ENCODE measurements around the gene GIPC2. TPM values are rescaled to one million over a fixed set of nuclear protein-coding genes. Genes with fewer than 3 reads are reported as not detected.
"Not testable (repeated sequence)": the region's sequence is repeated elsewhere in the genome, so short reads cannot be mapped to it uniquely, and the experiment has no call there.

Gene GIPC2
- total RNA-seq, 2 donors from 2014 or later = not detected

DNA sequence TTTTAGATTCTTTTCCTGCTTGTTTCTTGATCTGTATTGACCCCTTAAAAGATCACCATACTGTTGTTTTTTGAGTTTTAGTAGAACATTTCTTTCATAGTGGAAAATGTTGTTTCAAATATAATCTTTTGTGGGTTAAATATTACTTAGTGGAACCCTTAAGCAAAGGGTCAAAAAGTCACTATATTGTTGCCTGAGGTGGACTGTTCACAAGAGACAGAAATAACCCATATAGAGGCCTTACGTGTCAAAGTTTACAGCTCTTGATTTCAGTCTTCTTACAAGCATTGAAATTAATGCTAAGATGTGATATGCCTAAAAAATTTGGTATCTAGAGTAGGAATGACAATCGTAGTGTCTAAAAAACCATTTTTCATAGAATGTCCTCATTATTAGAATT lies 34.7 kb upstream of the GIPC2 start:
- no peaks in the 10 kb centered on the region for H3K27me3 Mint-ChIP-seq
- H3K9me3 Mint-ChIP-seq = no peaks in the 10 kb centered on the region
- H3K4me1 Mint-ChIP-seq (ENCODE audit: low read depth in 2 of 2) = peaks cover 6 to 7% of the 10 kb centered on the region in 2 donors
- no peak overlapping the region for H3K4me3 Mint-ChIP-seq
- ATAC-seq = no peak
- H3K36me3 Mint-ChIP-seq = peaks cover 11% of the 10 kb centered on the region
- H3K27ac Mint-ChIP-seq = no peak overlapping the region
- DNase-seq (ENCODE audit: low spot score) = no peak

DNA sequence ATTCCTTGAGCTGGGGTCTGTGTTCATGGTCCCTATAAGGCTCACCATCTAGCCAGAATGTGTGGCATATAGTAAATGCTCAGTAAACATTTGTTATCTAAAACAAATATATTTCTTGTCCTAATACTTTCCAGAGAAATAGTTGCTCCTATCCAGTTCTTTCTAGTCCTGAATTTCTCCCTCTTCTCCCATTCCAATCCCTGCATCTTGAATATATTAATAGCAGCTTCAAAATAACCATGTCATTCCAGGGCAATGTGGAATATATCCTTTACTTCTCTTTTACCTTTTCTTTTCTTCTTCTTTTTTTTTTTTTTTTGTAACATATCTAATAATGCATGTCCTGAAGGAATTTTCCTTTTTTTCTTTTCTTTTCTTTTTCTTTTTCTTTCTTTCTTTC lies 30.6 kb upstream of the GIPC2 start:
- H3K36me3 Mint-ChIP-seq = peaks cover 11% of the 10 kb centered on the region
- H3K4me3 Mint-ChIP-seq = no peak overlapping the region
- no peak for ATAC-seq
- DNase-seq (ENCODE audit: low spot score) = no peak
- no peaks in the 10 kb centered on the region for H3K4me1 Mint-ChIP-seq (ENCODE audit: low read depth in 2 of 2)
- no peak overlapping the region for H3K27ac Mint-ChIP-seq
- no peaks in the 10 kb centered on the region for H3K9me3 Mint-ChIP-seq
- no peaks in the 10 kb centered on the region for H3K27me3 Mint-ChIP-seq

DNA sequence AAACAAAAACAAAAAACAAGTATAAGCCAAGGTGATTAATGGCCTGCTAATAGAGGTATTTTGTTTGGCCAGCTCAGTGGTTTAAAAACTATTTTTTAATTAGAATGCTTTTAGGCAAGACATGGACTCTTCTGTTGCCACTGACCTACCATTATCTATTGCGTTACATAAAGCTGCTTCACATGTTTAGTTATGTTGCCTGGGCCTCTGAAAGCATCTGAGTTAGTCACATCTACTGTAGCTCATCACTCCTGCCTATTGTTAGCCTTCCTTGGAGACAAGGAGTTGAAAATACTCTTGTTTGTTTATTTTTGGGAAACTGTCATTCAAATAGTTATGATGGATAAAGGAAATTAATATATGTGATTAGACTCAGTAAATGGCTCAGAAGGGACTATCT lies 26.7 kb upstream of the GIPC2 start:
- Mint-ChIP-seq H3K36me3 (peaks cover 5% of the 10 kb centered on the region), H3K27ac (no peak overlapping the region), H3K27me3 (no peaks in the 10 kb centered on the region), H3K4me3 (no peak overlapping the region), H3K4me1 (ENCODE audit: low read depth in 2 of 2) (no peaks in the 10 kb centered on the region), H3K9me3 (no peaks in the 10 kb centered on the region)
- ATAC-seq = no peak
- no peak for DNase-seq (ENCODE audit: low spot score)

GRCh38 chr1:78021134-78021533 lies 24.6 kb upstream of the GIPC2 start:
- not testable (repeated sequence) for H3K4me1 Mint-ChIP-seq (ENCODE audit: low read depth in 2 of 2); H3K27ac Mint-ChIP-seq; H3K36me3 Mint-ChIP-seq; DNase-seq (ENCODE audit: low spot score); H3K4me3 Mint-ChIP-seq; ATAC-seq; H3K27me3 Mint-ChIP-seq; H3K9me3 Mint-ChIP-seq

- peaks cover 14 to 16% of the 10 kb centered on the region in 2 donors for H3K27me3 Mint-ChIP-seq
- no peaks in the 10 kb centered on the region for H3K9me3 Mint-ChIP-seq
- H3K4me1 Mint-ChIP-seq (ENCODE audit: low read depth in 2 of 2) = no peaks in the 10 kb centered on the region
- H3K4me3 Mint-ChIP-seq = no peak overlapping the region
- H3K36me3 Mint-ChIP-seq = no peaks in the 10 kb centered on the region
- no peak overlapping the region for H3K27ac Mint-ChIP-seq
- DNase-seq (ENCODE audit: low spot score) (no peak), ATAC-seq (no peak)
Measured at GRCh38 chr1:78029793-78030192, 16.0 kb upstream of the GIPC2 start.

- Mint-ChIP-seq H3K9me3 (no peaks in the 10 kb centered on the region), H3K4me1 (ENCODE audit: low read depth in 2 of 2) (no peaks in the 10 kb centered on the region), H3K27me3 (peaks cover 14 to 24% of the 10 kb centered on the region in 2 donors), H3K27ac (no peak overlapping the region), H3K4me3 (no peak overlapping the region), H3K36me3 (no peaks in the 10 kb centered on the region)
- DNase-seq (ENCODE audit: low spot score) (no peak), ATAC-seq (no peak)
Measured at GRCh38 chr1:78032996-78033796, 12.6 kb upstream of the GIPC2 start.

GRCh38 chr1:78033797-78034172 lies 12.0 kb upstream of the GIPC2 start:
- ATAC-seq (no peak), DNase-seq (ENCODE audit: low spot score) (no peak)
- Mint-ChIP-seq H3K27ac (no peak overlapping the region), H3K4me3 (no peak overlapping the region), H3K4me1 (ENCODE audit: low read depth in 2 of 2) (no peaks in the 10 kb centered on the region), H3K27me3 (peaks cover 14 to 24% of the 10 kb centered on the region in 2 donors), H3K36me3 (no peaks in the 10 kb centered on the region), H3K9me3 (no peaks in the 10 kb centered on the region)

- Mint-ChIP-seq H3K27me3 (peaks cover 14 to 24% of the 10 kb centered on the region in 2 donors), H3K27ac (no peak overlapping the region), H3K9me3 (no peaks in the 10 kb centered on the region), H3K36me3 (no peaks in the 10 kb centered on the region), H3K4me1 (ENCODE audit: low read depth in 2 of 2) (no peaks in the 10 kb centered on the region), H3K4me3 (no peak overlapping the region)
- no peak for ATAC-seq
- no peak for DNase-seq (ENCODE audit: low spot score)
Measured at GRCh38 chr1:78035121-78035520, 10.6 kb upstream of the GIPC2 start.

GRCh38 chr1:78036450-78036849 lies 9.3 kb upstream of the GIPC2 start:
- Mint-ChIP-seq H3K27me3 (peaks cover 16 to 24% of the 10 kb centered on the region in 2 donors), H3K27ac (no peak overlapping the region), H3K4me3 (no peak overlapping the region), H3K4me1 (ENCODE audit: low read depth in 2 of 2) (peaks cover 6 to 9% of the 10 kb centered on the region in 2 donors), H3K9me3 (no peaks in the 10 kb centered on the region), H3K36me3 (no peaks in the 10 kb centered on the region)
- ATAC-seq (no peak), DNase-seq (ENCODE audit: low spot score) (no peak)

DNA sequence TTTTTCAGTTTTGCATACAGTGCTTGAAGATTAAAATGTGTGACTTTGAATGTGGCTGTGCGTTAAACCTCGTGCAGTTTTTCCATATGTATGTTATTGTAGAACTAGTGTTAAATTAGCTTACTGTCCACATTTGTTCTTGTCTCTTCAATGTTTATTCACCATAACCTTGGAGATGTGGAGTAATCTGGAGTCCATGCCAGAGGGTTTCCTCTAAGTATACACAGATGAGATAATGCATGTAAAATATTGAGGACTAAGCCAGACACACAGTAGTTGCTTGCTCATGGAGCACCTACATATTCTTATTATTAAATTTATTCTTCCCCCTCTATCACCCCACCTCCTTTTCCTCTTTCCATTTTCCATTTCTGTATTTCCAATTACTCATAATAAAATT lies 7.7 kb upstream of the GIPC2 start:
- Mint-ChIP-seq H3K36me3 (no peaks in the 10 kb centered on the region), H3K27ac (no peak overlapping the region), H3K4me3 (no peak overlapping the region), H3K4me1 (ENCODE audit: low read depth in 2 of 2) (peaks cover 6 to 9% of the 10 kb centered on the region in 2 donors), H3K9me3 (no peaks in the 10 kb centered on the region), H3K27me3 (peaks cover 15 to 24% of the 10 kb centered on the region in 2 donors)
- DNase-seq (ENCODE audit: low spot score) = no peak
- no peak for ATAC-seq

- H3K4me3 Mint-ChIP-seq = no peak overlapping the region
- H3K27me3 Mint-ChIP-seq = peaks cover 19 to 21% of the 10 kb centered on the region in 2 donors
- H3K27ac Mint-ChIP-seq = no peak overlapping the region
- peaks cover 6 to 9% of the 10 kb centered on the region in 2 donors for H3K4me1 Mint-ChIP-seq (ENCODE audit: low read depth in 2 of 2)
- DNase-seq (ENCODE audit: low spot score) (no peak), ATAC-seq (no peak)
- no peaks in the 10 kb centered on the region for H3K36me3 Mint-ChIP-seq
- no peaks in the 10 kb centered on the region for H3K9me3 Mint-ChIP-seq
Measured at GRCh38 chr1:78038491-78038939, 7.3 kb upstream of the GIPC2 start.

DNA sequence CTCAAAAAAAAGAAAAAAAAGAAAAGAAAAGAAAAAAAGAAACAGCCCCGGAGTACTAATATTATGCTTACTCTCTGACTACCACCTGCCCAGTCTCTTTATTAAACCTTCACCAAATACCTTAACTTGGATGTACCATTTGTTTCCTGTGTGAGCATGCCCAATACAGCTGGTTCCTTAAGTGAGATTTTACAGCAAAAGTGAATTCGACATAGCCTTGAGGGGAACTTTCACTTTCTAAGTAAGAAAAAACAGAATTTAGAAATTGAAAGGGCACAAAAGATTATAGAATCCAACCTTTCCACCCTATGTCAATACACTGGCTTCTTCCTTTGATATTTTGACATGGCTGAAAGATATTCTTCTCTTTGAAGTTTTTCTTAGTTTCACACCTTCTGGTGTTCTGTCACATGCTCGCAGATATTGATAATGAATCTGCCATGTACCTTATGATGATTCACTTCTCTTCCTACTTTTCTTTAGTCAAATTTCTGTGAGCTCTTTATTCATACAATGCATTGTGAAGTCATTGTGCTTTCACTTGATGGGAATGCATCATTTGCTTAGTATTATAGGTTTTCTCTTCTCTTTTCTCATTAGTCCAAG lies 5.2 kb upstream of the GIPC2 start:
- ATAC-seq (no peak), DNase-seq (ENCODE audit: low spot score) (no peak)
- Mint-ChIP-seq H3K4me1 (ENCODE audit: low read depth in 2 of 2) (peaks cover 13 to 21% of the 10 kb centered on the region in 2 donors), H3K27ac (no peak overlapping the region), H3K4me3 (no peak overlapping the region), H3K9me3 (no peaks in the 10 kb centered on the region), H3K27me3 (peaks cover 17 to 24% of the 10 kb centered on the region in 2 donors), H3K36me3 (no peaks in the 10 kb centered on the region)

DNA sequence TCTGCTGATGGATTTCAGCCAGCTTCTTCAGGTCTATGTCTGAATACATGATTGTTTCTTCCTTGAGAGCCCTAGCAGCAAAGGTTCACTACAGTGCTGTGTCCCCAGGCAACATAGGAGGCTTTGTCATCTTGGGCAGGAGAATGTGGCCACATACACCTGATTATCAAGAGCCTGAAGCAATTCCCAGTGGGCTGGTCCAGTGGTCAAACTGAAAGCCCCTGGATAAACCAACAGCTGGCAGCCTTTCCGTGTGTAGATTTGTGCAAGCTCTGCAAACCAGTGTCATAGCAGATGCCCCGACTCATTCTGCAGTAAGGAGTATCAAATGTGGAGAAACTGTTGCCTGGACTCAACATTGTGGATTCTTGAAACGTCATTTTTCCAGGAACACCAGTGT lies 2.3 kb upstream of the GIPC2 start:
- Mint-ChIP-seq H3K27ac (no peak overlapping the region), H3K27me3 (peaks cover 33 to 41% of the 10 kb centered on the region in 2 donors), H3K4me3 (no peak overlapping the region), H3K36me3 (no peaks in the 10 kb centered on the region), H3K4me1 (ENCODE audit: low read depth in 2 of 2) (peaks cover 18 to 21% of the 10 kb centered on the region in 2 donors), H3K9me3 (no peaks in the 10 kb centered on the region)
- ATAC-seq (no peak), DNase-seq (ENCODE audit: low spot score) (no peak)

DNA sequence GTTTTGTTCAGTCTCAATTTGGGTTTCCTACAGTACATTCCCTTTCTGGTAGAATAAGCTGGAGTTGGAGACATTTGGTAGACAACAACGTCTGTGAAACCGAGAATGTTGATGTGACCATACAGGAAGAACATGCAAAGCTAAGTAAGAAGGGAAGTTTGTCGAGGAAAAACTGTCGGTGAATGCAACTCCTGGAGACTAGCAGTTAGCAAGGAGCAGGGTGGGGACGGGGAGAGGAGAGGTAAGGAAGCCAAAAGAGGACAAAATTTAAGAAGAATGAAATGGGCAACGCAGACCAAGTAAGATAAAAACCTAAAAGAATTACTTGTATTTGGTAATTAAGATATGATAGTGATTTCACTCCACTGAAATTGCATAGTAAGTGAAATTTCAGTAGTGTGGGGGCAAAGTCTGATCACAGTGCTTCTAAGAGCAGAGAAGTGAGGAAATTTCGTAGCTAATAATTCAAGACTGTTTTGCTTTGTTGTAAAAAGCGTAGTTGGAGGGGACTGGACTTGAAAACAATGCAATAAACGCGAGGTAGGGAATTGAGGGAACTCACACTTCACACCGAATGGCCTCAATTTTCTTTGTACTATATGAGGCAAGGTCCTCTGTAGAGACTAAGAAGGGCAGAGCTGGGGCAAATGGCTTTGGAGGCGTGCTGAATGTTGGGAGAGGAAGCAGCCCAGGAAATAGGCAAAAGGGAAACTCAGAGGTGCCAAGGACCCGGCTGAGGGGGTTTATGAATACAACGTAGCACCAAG lies 787 bp upstream of the GIPC2 start:
- no peaks in the 10 kb centered on the region for H3K36me3 Mint-ChIP-seq
- peaks cover 18 to 21% of the 10 kb centered on the region in 2 donors for H3K4me1 Mint-ChIP-seq (ENCODE audit: low read depth in 2 of 2)
- H3K27ac Mint-ChIP-seq = no peak overlapping the region
- peak overlapping the region; percentile 57 for H3K4me3 Mint-ChIP-seq
- ATAC-seq (no peak), DNase-seq (ENCODE audit: low spot score) (no peak)
- H3K9me3 Mint-ChIP-seq = no peaks in the 10 kb centered on the region
- peaks cover 39 to 46% of the 10 kb centered on the region in 2 donors for H3K27me3 Mint-ChIP-seq
